Naive B cell (primary cell): ENCODE results near the gene SLC35B2. TPM values are rescaled to one million over a fixed set of nuclear protein-coding genes. Genes with fewer than 3 reads are reported as not detected.

Source experiments
- ATAC-seq, 2 donors: fragments of 150-1000 bp; cut with Tn5 transposase; 2 replicates each; pipeline ENCODE4 v1.10.0; 2021; ENCODE audit warnings: low read depth in 2 of 2, mild to moderate bottlenecking in 2 of 2, moderate library complexity in 2 of 2
- DNase-seq: peaks from one replicate; pipeline ENCODE4 v3.0.0; 2022
- H3K27ac Mint-ChIP-seq, 6 donors: one replicate each; pipeline ENCODE4 v1.8.0; 2020 to 2022; ENCODE audit warnings: mild to moderate bottlenecking in 6 of 6, mixed read lengths in 6 of 6, moderate library complexity in 5 of 6, inconsistent platforms in 2 of 6
- H3K27me3 Mint-ChIP-seq, 3 donors: one replicate each; pipeline ENCODE4 v1.8.0; 2021 to 2022; ENCODE audit warnings: mixed read lengths in 3 of 3, mild to moderate bottlenecking in 1 of 3
- H3K36me3 Mint-ChIP-seq, 2 donors: one replicate each; pipeline ENCODE4 v1.8.0; 2020 to 2022; ENCODE audit warnings: mixed read lengths in 2 of 2, inconsistent platforms in 1 of 2, mild to moderate bottlenecking in 1 of 2
- H3K4me1 Mint-ChIP-seq, 3 donors: one replicate each; pipeline ENCODE4 v1.8.0; 2020 to 2022; ENCODE audit warnings: mixed read lengths in 3 of 3, inconsistent platforms in 1 of 3, mild to moderate bottlenecking in 1 of 3, moderate library complexity in 1 of 3
- H3K4me3 Mint-ChIP-seq, 8 donors: one replicate each; pipeline ENCODE4 v1.8.0; 2020 to 2022; ENCODE audit warnings: mild to moderate bottlenecking in 8 of 8, mixed read lengths in 8 of 8, moderate library complexity in 8 of 8, inconsistent platforms in 2 of 8
- H3K9me3 Mint-ChIP-seq, 7 donors: one replicate each; pipeline ENCODE4 v1.8.0; 2020 to 2022; ENCODE audit warnings: mixed read lengths in 7 of 7, mild to moderate bottlenecking in 5 of 7, inconsistent platforms in 2 of 7, moderate library complexity in 1 of 7
- polyA plus RNA-seq, 6 donors: library from polyadenylated mRNA; unstranded; fragments of 300-500 nt; fragmentation: Illumina TruSeq; gene quantifications; one replicate each; pipeline ENCODE4 v1.2.3, GENCODE V29; 2021; ENCODE audit warnings: low read depth in 6 of 6

The SLC35B2 gene
- polyA plus RNA-seq, 6 donors from 2014 or later, result 24.2 to 38.6 (median 27.2) TPM

- ATAC-seq (no peak), DNase-seq (no peak)
- Mint-ChIP-seq H3K27ac (no peak overlapping the region), H3K9me3 (no peaks in the 10 kb centered on the region), H3K4me1 (peaks cover 0 to 4% (median 2%) of the 10 kb centered on the region in 3 donors), H3K4me3 (no peak overlapping the region), H3K36me3 (no peaks in the 10 kb centered on the region), H3K27me3 (no peaks in the 10 kb centered on the region)
Measured at GRCh38 chr6:44230034-44230675, 27.2 kb downstream of the SLC35B2 start.

GRCh38 chr6:44229376-44230033 is 27.8 kb downstream of the SLC35B2 start:
- ATAC-seq (no peak), DNase-seq (no peak)
- H3K9me3 Mint-ChIP-seq, result no peaks in the 10 kb centered on the region
- H3K36me3 Mint-ChIP-seq, result no peaks in the 10 kb centered on the region
- H3K4me1 Mint-ChIP-seq, result peaks cover 2 to 6% (median 5%) of the 10 kb centered on the region in 3 donors
- H3K4me3 Mint-ChIP-seq, result no peak overlapping the region
- peaks cover 0 to 6% (median 0%) of the 10 kb centered on the region in 3 donors for H3K27me3 Mint-ChIP-seq
- no peak overlapping the region for H3K27ac Mint-ChIP-seq

- Mint-ChIP-seq H3K27me3 (peaks cover 0 to 7% (median 0%) of the 10 kb centered on the region in 3 donors), H3K4me1 (peaks cover 9 to 12% (median 12%) of the 10 kb centered on the region in 3 donors), H3K9me3 (no peaks in the 10 kb centered on the region), H3K4me3 (no peak overlapping the region), H3K36me3 (no peaks in the 10 kb centered on the region), H3K27ac (no peak overlapping the region)
- no peak for DNase-seq
- no peak for ATAC-seq
Measured at GRCh38 chr6:44228836-44229235, 28.5 kb downstream of the SLC35B2 start.

- H3K36me3 Mint-ChIP-seq, result no peaks in the 10 kb centered on the region
- ATAC-seq (no peak), DNase-seq (no peak)
- no peaks in the 10 kb centered on the region for H3K9me3 Mint-ChIP-seq
- no peak overlapping the region for H3K27ac Mint-ChIP-seq
- H3K4me3 Mint-ChIP-seq, result no peak overlapping the region
- peaks cover 9 to 12% (median 10%) of the 10 kb centered on the region in 3 donors for H3K4me1 Mint-ChIP-seq
- H3K27me3 Mint-ChIP-seq, result peaks cover 0 to 7% (median 0%) of the 10 kb centered on the region in 3 donors
Measured at GRCh38 chr6:44228433-44228832, 28.9 kb downstream of the SLC35B2 start.

GRCh38 chr6:44228031-44228430 is 29.3 kb downstream of the SLC35B2 start:
- peaks cover 10 to 12% (median 12%) of the 10 kb centered on the region in 3 donors for H3K4me1 Mint-ChIP-seq
- H3K36me3 Mint-ChIP-seq, result no peaks in the 10 kb centered on the region
- peaks cover 0 to 9% (median 0%) of the 10 kb centered on the region in 3 donors for H3K27me3 Mint-ChIP-seq
- DNase-seq (no peak), ATAC-seq (no peak)
- no peak overlapping the region for H3K27ac Mint-ChIP-seq
- no peaks in the 10 kb centered on the region for H3K9me3 Mint-ChIP-seq
- H3K4me3 Mint-ChIP-seq, result no peak overlapping the region

GRCh38 chr6:44227148-44227793 is 30.1 kb downstream of the SLC35B2 start:
- Mint-ChIP-seq H3K4me1 (peaks cover 16 to 19% (median 18%) of the 10 kb centered on the region in 3 donors), H3K4me3 (peak overlapping the region in 1 of 8 donors; percentile 45), H3K27ac (no peak overlapping the region), H3K27me3 (peaks cover 0 to 13% (median 0%) of the 10 kb centered on the region in 3 donors), H3K36me3 (no peaks in the 10 kb centered on the region), H3K9me3 (no peaks in the 10 kb centered on the region)
- DNase-seq, result no peak
- ATAC-seq, result no peak

GRCh38 chr6:44226368-44227147 is 30.8 kb downstream of the SLC35B2 start:
- Mint-ChIP-seq H3K9me3 (no peaks in the 10 kb centered on the region), H3K4me3 (no peak overlapping the region), H3K27me3 (peaks cover 0 to 13% (median 0%) of the 10 kb centered on the region in 3 donors), H3K27ac (no peak overlapping the region), H3K4me1 (peaks cover 19 to 23% (median 22%) of the 10 kb centered on the region in 3 donors), H3K36me3 (no peaks in the 10 kb centered on the region)
- ATAC-seq (no peak), DNase-seq (no peak)

GRCh38 chr6:44225579-44226325 is 31.6 kb downstream of the SLC35B2 start:
- Mint-ChIP-seq H3K36me3 (no peaks in the 10 kb centered on the region), H3K4me3 (peak overlapping the region in 2 of 8 donors; percentile 9 to 87), H3K4me1 (peaks cover 25 to 29% (median 28%) of the 10 kb centered on the region in 3 donors), H3K27ac (peak overlapping the region in 1 of 6 donors; percentile 56), H3K9me3 (no peaks in the 10 kb centered on the region), H3K27me3 (peaks cover 0 to 13% (median 0%) of the 10 kb centered on the region in 3 donors)
- DNase-seq (no peak), ATAC-seq (no peak)

GRCh38 chr6:44224965-44225305 is 32.4 kb downstream of the SLC35B2 start:
- H3K27me3 Mint-ChIP-seq, result peaks cover 0 to 13% (median 0%) of the 10 kb centered on the region in 3 donors
- no peak for DNase-seq
- H3K4me1 Mint-ChIP-seq, result peaks cover 25 to 31% (median 28%) of the 10 kb centered on the region in 3 donors
- no peak for ATAC-seq
- H3K27ac Mint-ChIP-seq, result no peak overlapping the region
- no peaks in the 10 kb centered on the region for H3K9me3 Mint-ChIP-seq
- H3K36me3 Mint-ChIP-seq, result no peaks in the 10 kb centered on the region
- H3K4me3 Mint-ChIP-seq, result peak overlapping the region in 7 of 8 donors; percentile 35 to 92 (median 84)

- Mint-ChIP-seq H3K27ac (peak overlapping the region in 1 of 6 donors; percentile 61), H3K36me3 (no peaks in the 10 kb centered on the region), H3K4me1 (peaks cover 29 to 34% (median 33%) of the 10 kb centered on the region in 3 donors), H3K4me3 (peak overlapping the region; percentile 80 to 92 (median 86)), H3K9me3 (no peaks in the 10 kb centered on the region), H3K27me3 (peaks cover 0 to 13% (median 0%) of the 10 kb centered on the region in 3 donors)
- ATAC-seq, result peak; percentile 1 to 6
- DNase-seq, result no peak
Measured at GRCh38 chr6:44224029-44224964, 33.0 kb downstream of the SLC35B2 start.

- Mint-ChIP-seq H3K4me3 (peak within 1 kb of the TSS; percentile 80 to 92 (median 89)), H3K27ac (peak within 1 kb of the TSS in 4 of 6 donors; percentile 61 to 87 (median 71)), H3K4me1 (peaks cover 30 to 39% (median 38%) of the 10 kb centered on the region in 3 donors), H3K36me3 (no peaks in the 10 kb centered on the region), H3K9me3 (no peaks in the 10 kb centered on the region), H3K27me3 (peaks cover 0 to 13% (median 0%) of the 10 kb centered on the region in 3 donors)
- DNase-seq (peak; percentile 79), ATAC-seq (peak; percentile 81 to 85)
Measured at GRCh38 chr6:44223319-44224028, 33.9 kb downstream of the SLC35B2 start, which contains the start of gene SLC29A1. SLC29A1 (plus strand) TSS chr6:44223595; CDS start chr6:44227314, 3,719 bp downstream.
